Esophagus squamous epithelium (tissue), 5 donors: ENCODE results near the gene SGO1. TPM values are rescaled to one million over a fixed set of nuclear protein-coding genes. Genes with fewer than 3 reads are reported as not detected.
A peak's percentile ranks its signal among the peaks of the same experiment; 100 is the strongest.

Experiments
- DNase-seq: peaks from one replicate; lab custom pipeline; 2025; lab: John Stamatoyannopoulos, UW
- H3K27ac ChIP-seq, 4 donors: fragments of 200-600 bp; sonication (generic); one replicate each; pipeline ENCODE4 v1.5.1; 2016 to 2019; ENCODE audit warnings: mild to moderate bottlenecking in 1 of 4
- H3K27me3 ChIP-seq, 4 donors: fragments of 200-600 bp; sonication (generic); 1 replicate in 3 of 4; 2 replicates in 1 of 4; pipeline versions ENCODE4 v1.5.1 to v1.6.0; 2017 to 2021; ENCODE audit warnings: antibody characterized with exemption in 1 of 4
- H3K36me3 ChIP-seq, 3 donors: fragments of 200-600 bp; sonication (generic); one replicate each; pipeline ENCODE4 v1.5.1; 2016 to 2019
- H3K4me1 ChIP-seq, 3 donors: fragments of 200-600 bp; sonication (generic); one replicate each; pipeline ENCODE4 v1.5.1; 2017 to 2019
- H3K4me3 ChIP-seq, 4 donors: fragments of 200-600 bp; sonication (generic); 1 replicate in 3 of 4; 2 replicates in 1 of 4; pipeline ENCODE4 v1.5.1; 2016 to 2019; ENCODE audit warnings: mild to moderate bottlenecking in 2 of 4, moderate library complexity in 1 of 4
- H3K9me3 ChIP-seq, 3 donors: fragments of 200-600 bp; sonication (generic); one replicate each; pipeline ENCODE4 v1.5.1; 2016 to 2019
- POLR2A ChIP-seq, 4 donors: fragments of 450-650 bp; IDR thresholded peaks; one replicate each; pipeline ENCODE4 v1.6.1; 2017; ENCODE audit warnings: antibody characterized with exemption in 4 of 4, mild to moderate bottlenecking in 4 of 4, moderate library complexity in 3 of 4
- WGBS, 2 donors: methylation state at CpG; one replicate each; pipeline ENCODE4 v1.1.5; 2018; 5-methylcytosine and 5-hydroxymethylcytosine counted together
- intact Hi-C: fragments of 100-400 bp; cut with DNase I; formaldehyde crosslinking; loops from one replicate; pipeline ENCODE4 v1.15.0; 2022
- total RNA-seq, 4 donors: library from RNA; depleted of rRNA; stranded (reverse); fragments of >200 nt; gene quantifications; one replicate each; pipeline ENCODE4 v1.1.0, GENCODE V29; 2016
- TF ChIP-seq, protein P1 (sequence below), 6 experiments: fragments of 450-650 bp in 4 of 6; fragments of 200-600 bp in 2 of 6; sonication (generic) in 2 of 6; IDR thresholded peaks; one replicate each; pipeline ENCODE4 v1.5.1; 2016 to 2019; ENCODE audit warnings: antibody characterized with exemption in 6 of 6, mild to moderate bottlenecking in 4 of 6, moderate library complexity in 4 of 6
- donor health status: DM: yes; HTN: yes; CAD: no.

Gene SGO1
- total RNA-seq, 4 donors from 2014 or later: 1.3 to 9.8 (median 5.7) TPM

DNA sequence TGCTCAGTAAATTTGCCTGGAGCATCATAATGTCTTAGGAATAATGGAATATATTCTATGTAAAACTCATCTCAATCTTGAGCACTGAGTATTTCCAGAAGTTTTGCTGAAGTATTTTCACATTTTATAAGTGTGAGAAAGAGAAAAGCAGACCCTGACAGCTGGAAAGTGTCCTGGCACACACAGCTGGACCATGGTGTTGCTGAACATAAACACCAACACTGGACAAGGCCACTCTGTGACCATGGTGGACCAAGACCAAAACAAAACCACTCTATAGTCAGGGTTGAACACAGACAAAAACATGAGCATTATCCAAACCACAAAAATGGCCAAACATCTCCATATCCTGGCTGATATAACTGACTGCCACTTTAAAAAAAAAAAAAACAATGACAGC lies 15.1 kb upstream of the SGO1 start:
- no peaks in the 10 kb centered on the region for H3K36me3 ChIP-seq
- intact Hi-C loops: no loop called here
- H3K4me1 ChIP-seq: no peaks in the 10 kb centered on the region
- H3K27me3 ChIP-seq: no peaks in the 10 kb centered on the region
- H3K9me3 ChIP-seq: no peaks in the 10 kb centered on the region
- no peak overlapping the region for H3K4me3 ChIP-seq
- TF ChIP-seq POLR2A (IDR thresholded peaks at IDR 0.05): no peak
- TF ChIP-seq, protein P1, sequence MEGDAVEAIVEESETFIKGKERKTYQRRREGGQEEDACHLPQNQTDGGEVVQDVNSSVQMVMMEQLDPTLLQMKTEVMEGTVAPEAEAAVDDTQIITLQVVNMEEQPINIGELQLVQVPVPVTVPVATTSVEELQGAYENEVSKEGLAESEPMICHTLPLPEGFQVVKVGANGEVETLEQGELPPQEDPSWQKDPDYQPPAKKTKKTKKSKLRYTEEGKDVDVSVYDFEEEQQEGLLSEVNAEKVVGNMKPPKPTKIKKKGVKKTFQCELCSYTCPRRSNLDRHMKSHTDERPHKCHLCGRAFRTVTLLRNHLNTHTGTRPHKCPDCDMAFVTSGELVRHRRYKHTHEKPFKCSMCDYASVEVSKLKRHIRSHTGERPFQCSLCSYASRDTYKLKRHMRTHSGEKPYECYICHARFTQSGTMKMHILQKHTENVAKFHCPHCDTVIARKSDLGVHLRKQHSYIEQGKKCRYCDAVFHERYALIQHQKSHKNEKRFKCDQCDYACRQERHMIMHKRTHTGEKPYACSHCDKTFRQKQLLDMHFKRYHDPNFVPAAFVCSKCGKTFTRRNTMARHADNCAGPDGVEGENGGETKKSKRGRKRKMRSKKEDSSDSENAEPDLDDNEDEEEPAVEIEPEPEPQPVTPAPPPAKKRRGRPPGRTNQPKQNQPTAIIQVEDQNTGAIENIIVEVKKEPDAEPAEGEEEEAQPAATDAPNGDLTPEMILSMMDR (IDR thresholded peaks at IDR 0.05): no peak
- H3K27ac ChIP-seq: no peak overlapping the region
- no peak for DNase-seq

DNA sequence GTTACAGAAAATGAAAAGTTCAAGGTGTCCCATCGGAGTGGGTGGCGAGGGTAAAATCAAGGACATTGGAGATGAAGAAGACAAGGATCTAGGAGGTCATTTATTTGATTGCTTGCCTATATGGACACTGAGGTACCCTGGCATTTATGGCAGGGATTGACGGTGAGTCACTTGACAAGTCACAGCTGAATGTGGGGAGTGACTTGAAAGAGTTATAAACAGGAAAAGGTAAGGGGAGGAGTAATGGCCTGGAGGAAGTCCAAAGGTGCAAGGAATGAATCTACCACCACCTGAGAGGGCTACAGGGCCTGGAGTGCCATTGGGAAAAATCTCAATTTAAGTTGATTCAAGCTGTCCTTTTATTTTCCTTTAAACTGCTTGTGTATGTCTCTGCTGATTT lies 11.8 kb upstream of the SGO1 start:
- H3K9me3 ChIP-seq: no peaks in the 10 kb centered on the region
- H3K4me3 ChIP-seq: no peak overlapping the region
- intact Hi-C loops: no loop called here
- TF ChIP-seq, protein P1 (IDR thresholded peaks at IDR 0.05): no peak
- TF ChIP-seq POLR2A (IDR thresholded peaks at IDR 0.05): no peak
- DNase-seq: no peak
- no peaks in the 10 kb centered on the region for H3K36me3 ChIP-seq
- 76 to 82% methylated on average over 3 of the region's 3 CpGs for WGBS, 2 donors
- no peaks in the 10 kb centered on the region for H3K27me3 ChIP-seq
- no peak overlapping the region for H3K27ac ChIP-seq
- H3K4me1 ChIP-seq: no peaks in the 10 kb centered on the region

DNA sequence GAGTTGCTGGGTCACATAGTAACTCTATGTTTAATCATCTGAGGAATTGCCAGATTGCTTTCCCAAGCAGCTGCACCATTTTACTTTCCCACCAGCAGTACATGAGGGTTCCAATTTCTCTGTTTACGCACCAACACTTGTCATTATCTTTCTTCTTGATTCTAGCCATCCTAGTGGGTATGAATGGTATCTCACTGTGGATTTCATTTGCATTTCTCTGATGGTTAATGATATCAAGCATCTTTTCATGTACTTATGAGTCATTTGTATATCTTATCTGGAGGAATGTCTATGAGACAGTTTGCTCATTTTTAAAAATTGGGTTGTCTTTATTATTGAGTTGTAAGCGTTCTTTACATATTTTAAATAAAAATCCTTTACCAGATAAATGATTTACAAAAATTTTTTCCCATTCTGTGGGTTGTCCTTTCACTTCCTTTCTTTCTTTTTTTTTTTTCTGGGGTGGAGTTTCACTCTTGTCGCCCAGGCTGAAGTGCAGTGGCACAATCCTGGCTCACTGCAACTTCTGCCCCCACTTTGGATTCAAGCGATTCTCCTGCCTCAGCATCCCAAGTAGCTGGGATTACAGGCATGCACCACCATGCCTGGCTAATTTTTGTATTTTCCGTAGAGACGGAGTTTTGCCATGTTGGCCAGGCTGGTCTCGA lies 8.9 kb upstream of the SGO1 start:
- no peak overlapping the region for H3K27ac ChIP-seq
- no peaks in the 10 kb centered on the region for H3K36me3 ChIP-seq
- 92 to 95% methylated on average over 7 of the region's 7 CpGs for WGBS, 2 donors
- intact Hi-C loops: no loop called here
- no peaks in the 10 kb centered on the region for H3K4me1 ChIP-seq
- no peaks in the 10 kb centered on the region for H3K9me3 ChIP-seq
- H3K27me3 ChIP-seq: no peaks in the 10 kb centered on the region
- H3K4me3 ChIP-seq: no peak overlapping the region
- no peak for TF ChIP-seq POLR2A (IDR thresholded peaks at IDR 0.05)
- TF ChIP-seq, protein P1 (IDR thresholded peaks at IDR 0.05): no peak
- no peak for DNase-seq

DNA sequence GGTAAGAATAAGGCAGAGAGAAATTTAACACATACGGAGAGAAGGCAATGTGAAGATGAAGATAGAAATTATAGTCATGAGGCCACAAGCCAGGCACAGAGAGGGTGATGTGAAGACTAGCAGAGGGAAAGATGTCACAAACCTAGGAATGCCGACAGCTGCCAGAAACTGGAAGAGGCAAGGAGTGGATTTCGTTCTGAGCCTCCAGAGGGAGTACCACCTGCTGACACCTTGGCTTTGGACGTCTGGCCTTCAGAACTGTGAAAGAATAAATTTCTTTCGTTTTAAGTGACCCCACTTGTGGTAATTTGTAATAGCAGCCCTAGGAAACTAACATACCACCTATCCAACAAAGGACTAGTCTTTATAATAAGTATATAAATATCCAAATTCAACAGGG lies 5.0 kb upstream of the SGO1 start:
- H3K27me3 ChIP-seq: no peaks in the 10 kb centered on the region
- no peak for DNase-seq
- peaks cover 0 to 15% (median 5%) of the 10 kb centered on the region in 3 donors for H3K4me1 ChIP-seq
- H3K27ac ChIP-seq: no peak overlapping the region
- no peak overlapping the region for H3K4me3 ChIP-seq
- TF ChIP-seq POLR2A (IDR thresholded peaks at IDR 0.05): no peak
- TF ChIP-seq, protein P1 (IDR thresholded peaks at IDR 0.05): no peak
- WGBS, 2 donors: 66 to 70% methylated on average over 5 of the region's 5 CpGs
- intact Hi-C loops: no loop called here
- H3K36me3 ChIP-seq: no peaks in the 10 kb centered on the region
- no peaks in the 10 kb centered on the region for H3K9me3 ChIP-seq

DNA sequence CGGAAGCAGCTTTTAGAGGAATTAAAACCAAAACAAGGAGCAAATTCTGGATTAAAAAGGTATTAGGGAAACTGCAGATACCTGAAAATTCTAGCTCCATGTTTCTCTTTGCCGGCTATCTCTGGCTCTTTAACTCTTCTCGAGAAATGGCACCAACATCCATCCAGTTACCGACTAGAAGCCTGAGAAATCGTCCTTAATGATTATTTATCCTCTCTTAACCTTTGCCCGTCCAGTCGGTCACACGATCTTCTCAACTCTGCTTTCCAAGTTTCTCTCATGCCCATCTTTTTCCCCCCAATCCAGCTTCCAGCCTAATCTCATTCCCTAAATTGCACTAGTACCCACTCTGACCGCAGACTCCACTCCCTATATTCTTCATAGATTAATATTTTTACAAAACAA lies 596 bp upstream of the SGO1 start:
- H3K4me3 ChIP-seq: peak overlapping the region; percentile 56 to 74 (median 72)
- intact Hi-C loops: loop anchor here (10.0 kb wide), 2 partner anchors 142 to 292 kb away; partner anchors contain the start of gene KAT2B

More for the DNA sequence above, 596 bp upstream of the SGO1 start:
- DNase-seq: no peak
- no peaks in the 10 kb centered on the region for H3K27me3 ChIP-seq
- TF ChIP-seq POLR2A (IDR thresholded peaks at IDR 0.05): no peak
- TF ChIP-seq, protein P1 (IDR thresholded peaks at IDR 0.05): no peak
- H3K4me1 ChIP-seq: peaks cover 0 to 32% (median 8%) of the 10 kb centered on the region in 3 donors
- H3K36me3 ChIP-seq: no peaks in the 10 kb centered on the region
- H3K27ac ChIP-seq: peak overlapping the region; percentile 87 to 96 (median 92)
- WGBS, 2 donors: 1 to 2% methylated on average over 9 of the region's 9 CpGs
- H3K9me3 ChIP-seq: no peaks in the 10 kb centered on the region
